Smooth muscle cell (in vitro differentiated cells): ENCODE results near the gene SRI. TPM values are rescaled to one million over a fixed set of nuclear protein-coding genes. Genes with fewer than 3 reads are reported as not detected.

ENCODE experiments used
- DNase-seq: peaks from one replicate; lab custom pipeline; 2025; ENCODE audit not compliant: unreplicated experiment; lab: John Stamatoyannopoulos, UW
- H2AFZ ChIP-seq: fragments of 200-600 bp; sonication (generic); 2 replicates; pipeline ENCODE4 v1.6.0; 2016; ENCODE audit warnings: antibody characterized with exemption, low read depth, mild to moderate bottlenecking
- H3F3A ChIP-seq: fragments of 200-600 bp; sonication (generic); 2 replicates; pipeline ENCODE4 v1.6.0; 2017; ENCODE audit warnings: antibody characterized with exemption, low read depth
- H3K27ac ChIP-seq: fragments of 200-600 bp; sonication (generic); 2 replicates; pipeline ENCODE4 v1.5.1; 2016; ENCODE audit warnings: low read depth, mild to moderate bottlenecking
- H3K27me3 ChIP-seq: fragments of 200-600 bp; sonication (generic); 2 replicates; pipeline ENCODE4 v1.6.1; 2016; ENCODE audit warnings: low read depth, mild to moderate bottlenecking
- H3K36me3 ChIP-seq: fragments of 200-600 bp; sonication (generic); 2 replicates; pipeline ENCODE4 v1.5.1; 2016; ENCODE audit warnings: low read depth
- H3K4me1 ChIP-seq: fragments of 200-600 bp; sonication (generic); 2 replicates; pipeline ENCODE4 v1.5.1; 2016; ENCODE audit warnings: low read depth
- H3K4me2 ChIP-seq: fragments of 200-600 bp; sonication (generic); 2 replicates; pipeline ENCODE4 v1.6.0; 2016; ENCODE audit warnings: mild to moderate bottlenecking
- H3K4me3 ChIP-seq: fragments of 200-600 bp; sonication (generic); 2 replicates; pipeline ENCODE4 v1.5.1; 2016; ENCODE audit warnings: mild to moderate bottlenecking
- H3K79me2 ChIP-seq: fragments of 200-600 bp; sonication (generic); 2 replicates; pipeline ENCODE4 v1.6.0; 2016; ENCODE audit warnings: low read depth, mild to moderate bottlenecking
- H3K9ac ChIP-seq: fragments of 200-600 bp; sonication (generic); 2 replicates; pipeline ENCODE4 v1.6.0; 2016; ENCODE audit warnings: low read depth
- H3K9me3 ChIP-seq: fragments of 200-600 bp; sonication (generic); replicated peaks from 2 replicates; pipeline ENCODE4 v1.5.1; 2016; ENCODE audit warnings: low read depth
- H4K20me1 ChIP-seq: fragments of 200-600 bp; sonication (generic); 2 replicates; pipeline ENCODE4 v1.6.0; 2016; ENCODE audit warnings: low read depth
- WGBS: methylation state at CpG from one replicate; pipeline ENCODE4 v1.1.7; 2016; ENCODE audit warnings: low lambda C conversion rate; 5-methylcytosine and 5-hydroxymethylcytosine counted together
- polyA plus RNA-seq: library from polyadenylated mRNA; unstranded; fragments of >200 nt; fragmentation: Nextera tagmentation; extraction: Ambion mirVana; gene quantifications from 2 replicates; pipeline ENCODE4 v1.2.1, GENCODE V29; 2016
- total RNA-seq: library from RNA; depleted of rRNA; stranded (reverse); fragments of >200 nt; gene quantifications from 2 replicates; pipeline ENCODE4 v1.2.3, GENCODE V29; 2014
- TF ChIP-seq, protein P1 (sequence below): fragments of 200-600 bp; sonication (generic); IDR thresholded peaks from 2 replicates; pipeline ENCODE4 v1.5.1; 2017; ENCODE audit warnings: borderline replicate concordance, mild to moderate bottlenecking, antibody characterized with exemption; ENCODE audit not compliant: insufficient read depth, poor library complexity, severe bottlenecking

SRI gene
- total and polyA plus RNA-seq, 2 experiments from 2014 or later: 75.2 to 175 TPM

DNA sequence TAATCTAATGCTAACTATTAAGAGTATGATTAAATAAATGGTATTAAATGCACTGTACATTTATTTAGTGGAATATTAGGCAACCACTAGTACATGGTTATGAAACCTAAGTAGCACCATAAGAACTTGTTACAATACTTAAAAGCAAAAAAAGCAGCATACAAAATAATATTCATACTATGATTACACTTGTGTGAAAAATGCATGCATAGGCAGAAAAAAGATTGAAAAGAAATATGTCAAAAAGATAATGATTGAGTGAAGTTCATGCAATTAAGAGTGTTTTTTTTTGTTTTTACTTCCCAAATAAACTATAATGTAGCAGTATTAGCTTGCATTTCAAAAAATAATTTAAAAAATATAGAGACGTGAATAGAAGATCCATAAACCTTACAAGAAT, 20.0 kb upstream of the SRI start:
- H4K20me1 ChIP-seq: no peaks in the 10 kb centered on the region
- H3K4me1 ChIP-seq: no peaks in the 10 kb centered on the region
- H3K4me2 ChIP-seq: no peak overlapping the region
- H2AFZ ChIP-seq: no peak overlapping the region
- no peak overlapping the region for H3K27ac ChIP-seq
- no peaks in the 10 kb centered on the region for H3F3A ChIP-seq
- no peaks in the 10 kb centered on the region for H3K36me3 ChIP-seq
- no peak for DNase-seq
- H3K9me3 ChIP-seq: no peaks in the 10 kb centered on the region
- no peak overlapping the region for H3K4me3 ChIP-seq
- TF ChIP-seq, protein P1, sequence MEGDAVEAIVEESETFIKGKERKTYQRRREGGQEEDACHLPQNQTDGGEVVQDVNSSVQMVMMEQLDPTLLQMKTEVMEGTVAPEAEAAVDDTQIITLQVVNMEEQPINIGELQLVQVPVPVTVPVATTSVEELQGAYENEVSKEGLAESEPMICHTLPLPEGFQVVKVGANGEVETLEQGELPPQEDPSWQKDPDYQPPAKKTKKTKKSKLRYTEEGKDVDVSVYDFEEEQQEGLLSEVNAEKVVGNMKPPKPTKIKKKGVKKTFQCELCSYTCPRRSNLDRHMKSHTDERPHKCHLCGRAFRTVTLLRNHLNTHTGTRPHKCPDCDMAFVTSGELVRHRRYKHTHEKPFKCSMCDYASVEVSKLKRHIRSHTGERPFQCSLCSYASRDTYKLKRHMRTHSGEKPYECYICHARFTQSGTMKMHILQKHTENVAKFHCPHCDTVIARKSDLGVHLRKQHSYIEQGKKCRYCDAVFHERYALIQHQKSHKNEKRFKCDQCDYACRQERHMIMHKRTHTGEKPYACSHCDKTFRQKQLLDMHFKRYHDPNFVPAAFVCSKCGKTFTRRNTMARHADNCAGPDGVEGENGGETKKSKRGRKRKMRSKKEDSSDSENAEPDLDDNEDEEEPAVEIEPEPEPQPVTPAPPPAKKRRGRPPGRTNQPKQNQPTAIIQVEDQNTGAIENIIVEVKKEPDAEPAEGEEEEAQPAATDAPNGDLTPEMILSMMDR: no peak
- 94% methylated on average over 1 of the region's 1 CpG for WGBS
- no peak overlapping the region for H3K9ac ChIP-seq
- H3K27me3 ChIP-seq: no peaks in the 10 kb centered on the region
- no peaks in the 10 kb centered on the region for H3K79me2 ChIP-seq

DNA sequence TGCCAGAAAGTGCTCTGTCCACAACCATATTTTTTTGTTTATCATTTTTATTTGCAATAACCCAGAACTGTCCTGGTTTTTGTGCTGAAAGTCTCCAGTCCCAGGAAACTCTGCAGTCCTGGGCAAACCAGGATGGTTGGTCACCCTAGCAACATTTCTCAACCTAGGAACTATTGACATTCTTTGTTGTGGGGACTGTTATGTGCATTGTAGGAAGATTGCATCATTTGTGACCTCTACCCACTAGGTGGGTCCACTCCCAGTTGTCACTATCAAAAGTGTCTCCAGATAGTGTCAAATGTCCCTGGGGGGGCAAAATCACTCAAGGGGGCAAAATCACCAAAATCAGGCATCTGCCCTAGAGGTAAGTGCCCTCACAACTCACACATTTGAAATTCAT, 14.0 kb upstream of the SRI start:
- H3K4me2 ChIP-seq: no peak overlapping the region
- no peaks in the 10 kb centered on the region for H3K27me3 ChIP-seq
- no peak overlapping the region for H3K27ac ChIP-seq
- no peaks in the 10 kb centered on the region for H3K79me2 ChIP-seq
- H3F3A ChIP-seq: no peaks in the 10 kb centered on the region
- TF ChIP-seq, protein P1: no peak
- no peak for DNase-seq
- H4K20me1 ChIP-seq: no peaks in the 10 kb centered on the region
- no peaks in the 10 kb centered on the region for H3K9me3 ChIP-seq
- H3K4me1 ChIP-seq: no peaks in the 10 kb centered on the region
- no peak overlapping the region for H3K9ac ChIP-seq
- H3K36me3 ChIP-seq: no peaks in the 10 kb centered on the region
- no peak overlapping the region for H2AFZ ChIP-seq
- H3K4me3 ChIP-seq: no peak overlapping the region

DNA sequence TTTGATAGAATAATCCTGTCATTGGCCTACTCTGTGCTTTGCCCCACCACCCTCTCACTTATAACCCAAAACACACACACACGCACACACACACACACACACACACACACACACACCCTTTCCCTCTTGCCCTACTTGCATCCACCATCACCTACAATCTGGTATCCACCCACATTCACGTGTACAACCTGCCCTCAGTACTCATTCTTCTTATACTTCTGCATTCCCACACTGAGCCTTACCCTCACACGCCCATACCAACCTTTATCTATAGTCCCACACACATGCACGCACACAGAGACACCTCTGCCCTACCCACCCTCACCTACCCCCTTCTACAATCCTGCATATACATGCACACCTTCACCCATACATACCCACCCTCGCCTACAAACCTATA, 10.8 kb upstream of the SRI start:
- no peak overlapping the region for H2AFZ ChIP-seq
- H3K9me3 ChIP-seq: no peaks in the 10 kb centered on the region
- WGBS: 84% methylated on average over 5 of the region's 5 CpGs
- no peaks in the 10 kb centered on the region for H3K36me3 ChIP-seq
- TF ChIP-seq, protein P1: no peak
- H3K4me3 ChIP-seq: no peak overlapping the region
- no peaks in the 10 kb centered on the region for H3K27me3 ChIP-seq
- H4K20me1 ChIP-seq: no peaks in the 10 kb centered on the region
- no peak overlapping the region for H3K27ac ChIP-seq
- H3K9ac ChIP-seq: no peak overlapping the region
- H3K79me2 ChIP-seq: no peaks in the 10 kb centered on the region
- no peak for DNase-seq
- no peaks in the 10 kb centered on the region for H3K4me1 ChIP-seq
- no peaks in the 10 kb centered on the region for H3F3A ChIP-seq
- H3K4me2 ChIP-seq: no peak overlapping the region

DNA sequence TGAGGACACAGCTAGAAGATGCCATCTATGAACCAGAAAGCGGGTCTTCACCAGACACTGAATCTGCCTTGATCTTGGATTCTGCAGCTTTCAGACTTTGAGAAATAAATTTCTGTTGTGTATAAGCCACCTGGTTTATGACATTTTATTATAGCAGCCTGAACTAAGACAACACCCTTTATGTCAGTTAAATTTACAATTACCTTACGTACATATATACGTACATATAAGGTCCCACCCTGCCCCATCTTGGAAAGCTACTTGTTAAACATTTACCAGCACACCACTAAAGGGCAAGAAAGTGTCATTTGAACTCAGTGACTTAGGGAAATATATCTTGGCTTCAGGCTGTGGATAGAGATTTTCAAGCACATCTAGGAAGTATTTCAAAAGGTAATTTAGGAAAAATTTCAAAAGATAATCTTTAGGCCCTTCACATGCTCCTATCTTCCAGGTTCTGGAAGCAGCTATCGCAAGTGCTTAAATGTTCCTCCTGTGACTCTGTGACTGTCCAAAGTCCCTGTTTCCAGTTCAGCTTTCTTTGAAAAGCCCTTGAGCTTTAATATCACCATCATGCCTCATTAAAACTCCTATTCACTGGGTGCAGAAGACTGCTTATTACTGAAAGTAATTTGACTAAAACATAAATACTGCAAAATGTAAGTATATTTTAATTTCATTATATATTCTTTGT, 9.6 kb upstream of the SRI start:
- Histone ChIP-seq H3F3A (no peaks in the 10 kb centered on the region), H3K9me3 (no peaks in the 10 kb centered on the region), H3K4me1 (no peaks in the 10 kb centered on the region), H3K9ac (no peak overlapping the region), H2AFZ (no peak overlapping the region), H3K4me3 (peak overlapping the region; percentile 1), H3K27ac (no peak overlapping the region), H4K20me1 (no peaks in the 10 kb centered on the region), H3K36me3 (no peaks in the 10 kb centered on the region), H3K4me2 (no peak overlapping the region), H3K79me2 (no peaks in the 10 kb centered on the region), H3K27me3 (no peaks in the 10 kb centered on the region)
- WGBS: 99% methylated on average over 4 of the region's 4 CpGs
- DNase-seq: no peak
- TF ChIP-seq, protein P1: no peak
